HepG2 (cell line): ENCODE data around the gene PPHLN1. TPM values are rescaled to one million over a fixed set of nuclear protein-coding genes. Genes with fewer than 3 reads are reported as not detected.

Experiments used
- ATAC-seq: fragments of 200-7000 bp; cut with Tn5 transposase; 3 replicates; pipeline ENCODE4 v1.9.1; 2020; ENCODE audit warnings: mild to moderate bottlenecking, moderate library complexity
- BruUV-seq: library from RNA; stranded (reverse); fragments of 400-500 nt; replicated peaks from 2 replicates; lab custom pipeline; 2021; lab: Mats Ljungman, UMichigan
- CTCF ChIA-PET: fragments of 300-600 bp; formaldehyde crosslinking; extraction: SDS; loops from one replicate; lab custom pipeline; 2021; ENCODE audit warnings: low total read pairs, inconsistent platforms, low intra/inter-chr PET ratio; lab: Yijun Ruan, JAX
- POLR2A ChIA-PET: fragments of 350-600 bp; sonication (Branson Sonifier 250); formaldehyde crosslinking; loops from one replicate; lab custom pipeline; 2020; ENCODE audit warnings: antibody characterized with exemption, inconsistent platforms; lab: Yijun Ruan, JAX
- DNase-seq: peaks from one replicate; pipeline ENCODE4 v3.0.0-alpha.2; 2015; ENCODE audit warnings: low spot score
- FAIRE-seq: peaks from 3 replicates; lab custom pipeline; 2011; peaks lifted over from hg19 to GRCh38; lab: Jason Lieb, UNC
- H2AFZ ChIP-seq: one replicate; pipeline ENCODE4 v1.6.1; 2011; ENCODE audit warnings: low read length, inconsistent platforms
- H3K27ac ChIP-seq: fragments of 300-600 bp; 3 replicates; pipeline ENCODE4 v1.8.0; 2011; ENCODE audit warnings: mixed run types, mild to moderate bottlenecking, mixed read lengths, low read length, inconsistent platforms; ENCODE audit not compliant: insufficient read depth; ENCODE audit errors: extremely low read length
- H3K27me3 ChIP-seq, 2 experiments: fragments of 200-600 bp in 1 of 2; 2 replicates in 1 of 2; 3 replicates in 1 of 2; pipeline versions ENCODE4 v1.6.0 to v1.8.0; 2011; ENCODE audit warnings: low read length in 2 of 2, mild to moderate bottlenecking in 2 of 2, moderate library complexity in 2 of 2, inconsistent platforms in 1 of 2; ENCODE audit not compliant: insufficient read depth in 2 of 2, control insufficient read depth in 1 of 2
- H3K36me3 ChIP-seq, 2 experiments: fragments of 200-600 bp in 1 of 2; replicated peaks in 1 of 2; 2 replicates in 1 of 2; 3 replicates in 1 of 2; pipeline versions ENCODE4 v1.5.1 to v1.8.0; 2011; ENCODE audit warnings: low read length in 2 of 2, inconsistent platforms in 1 of 2; ENCODE audit not compliant: insufficient read depth in 2 of 2, control insufficient read depth in 1 of 2
- H3K4me1 ChIP-seq: 2 replicates; pipeline ENCODE4 v1.5.1; 2012; ENCODE audit warnings: low read length, inconsistent platforms; ENCODE audit not compliant: insufficient read depth
- H3K4me2 ChIP-seq: 2 replicates; pipeline ENCODE4 v1.6.0; 2011; ENCODE audit warnings: low read depth, low read length, inconsistent platforms
- H3K4me3 ChIP-seq, 3 experiments: fragments of 200-600 bp in 1 of 3; sonication (generic), shearing (Covaris generic) in 1 of 3; replicated peaks in 1 of 3; 2 replicates each; pipeline ENCODE4 v1.5.1; 2011 to 2016; ENCODE audit warnings: low read length in 3 of 3, inconsistent platforms in 2 of 3, low read depth in 2 of 3, mild to moderate bottlenecking in 2 of 3, control low read depth in 1 of 3, mixed read lengths in 1 of 3; ENCODE audit not compliant: insufficient read depth in 1 of 3
- H3K79me2 ChIP-seq: one replicate; pipeline ENCODE4 v1.6.1; 2011; ENCODE audit warnings: low read length, inconsistent platforms; ENCODE audit not compliant: insufficient read depth
- H3K9ac ChIP-seq: 2 replicates; pipeline ENCODE4 v1.6.0; 2011; ENCODE audit warnings: mild to moderate bottlenecking, low read depth, low read length, inconsistent platforms; ENCODE audit not compliant: insufficient read depth
- H3K9me3 ChIP-seq: 2 replicates; pipeline ENCODE4 v1.5.1; 2012; ENCODE audit warnings: mild to moderate bottlenecking, low read length
- H4K20me1 ChIP-seq: 2 replicates; pipeline ENCODE4 v1.6.0; 2011; ENCODE audit warnings: inconsistent platforms, mild to moderate bottlenecking, low read length, moderate library complexity; ENCODE audit not compliant: insufficient read depth
- DRAP1 ChIP-seq: IDR thresholded peaks from 2 replicates; pipeline ENCODE4 v1.6.1; 2016; ENCODE audit warnings: missing genetic modification reagents, missing compliant biosample characterization
- KLF6 ChIP-seq: IDR thresholded peaks from 2 replicates; pipeline ENCODE4 v1.8.0; 2016; ENCODE audit warnings: missing biosample characterization, missing genetic modification reagents
- MEIS1 ChIP-seq: sonication (generic); formaldehyde crosslinking; IDR thresholded peaks from 2 replicates; pipeline ENCODE4 v1.9.0; 2021; ENCODE audit warnings: mild to moderate bottlenecking, missing genetic modification reagents, moderate library complexity, borderline replicate concordance
- SMC3 ChIP-seq: IDR thresholded peaks from 2 replicates; pipeline ENCODE4 v1.6.1; 2011; ENCODE audit warnings: low read length, improper control_type of control experiment
- TFE3 ChIP-seq: IDR thresholded peaks from 2 replicates; pipeline ENCODE4 v1.6.1; 2016
- ZHX1 ChIP-seq: sonication (generic); formaldehyde crosslinking; IDR thresholded peaks from 2 replicates; pipeline ENCODE4 v1.8.1; 2022; ENCODE audit warnings: low read depth, mild to moderate bottlenecking, missing genetic modification reagents
- ZNF607 ChIP-seq: sonication (generic); formaldehyde crosslinking; IDR thresholded peaks from 2 replicates; pipeline ENCODE4 v1.5.1; 2020; ENCODE audit warnings: missing genetic modification reagents, mild to moderate bottlenecking, borderline replicate concordance
- ZNF724P ChIP-seq: sonication (generic); formaldehyde crosslinking; IDR thresholded peaks from 2 replicates; pipeline ENCODE4 v1.8.0; 2022; ENCODE audit warnings: missing genetic modification reagents, borderline replicate concordance
- ZNF777 ChIP-seq: sonication (generic); formaldehyde crosslinking; IDR thresholded peaks from 2 replicates; pipeline ENCODE4 v1.4.0; 2020; ENCODE audit warnings: missing genetic modification reagents
- WGBS: methylation state at CpG from one replicate; pipeline ENCODE4 v1.1.6; 2017; ENCODE audit warnings: low lambda C conversion rate; 5-methylcytosine and 5-hydroxymethylcytosine counted together
- in situ Hi-C: cut with HindIII; loops from 2 replicates; pipeline ENCODE4 v1.10.0; 2017; ENCODE audit warnings: low pct_unique_long_range_greater_than_20kb; ENCODE audit not compliant: extremely low pct_ligation_motif_present
- intact Hi-C: fragments of 100-400 bp; cut with micrococcal nuclease; formaldehyde crosslinking; loops from one replicate; pipeline ENCODE4 v1.10.0; 2022; ENCODE audit not compliant: unreplicated experiment
- polyA plus RNA-seq, 8 experiments: library from polyadenylated mRNA; depleted of rRNA in 3 of 8; stranded (reverse) in 7 of 8; unstranded in 1 of 8; fragments of >200 nt; fragmentation: Illumina TruSeq in 4 of 8; extraction: Trizol in 4 of 8; gene quantifications; 2 replicates each; pipeline versions ENCODE4 v1.2.1 to v1.2.3, GENCODE V29; 2011 to 2016; ENCODE audit warnings: low read depth in 4 of 8, missing spikeins in 1 of 8, mixed read lengths in 1 of 8; ENCODE audit not compliant: insufficient read depth in 1 of 8
- total RNA-seq, 5 experiments: library from RNA; depleted of rRNA; stranded (reverse); fragments of >200 nt; fragmentation: Illumina TruSeq; extraction: Trizol; gene quantifications; 2 replicates each; pipeline ENCODE4 v1.2.3, GENCODE V29; 2016; ENCODE audit warnings: low read depth in 1 of 5
- TF ChIP-seq, protein P1 (sequence below), 2 experiments: fragments of 450-650 bp in 1 of 2; sonication (generic) in 1 of 2; formaldehyde crosslinking in 1 of 2; IDR thresholded peaks; 2 replicates each; pipeline versions ENCODE4 v1.6.1 to v1.8.0; 2016 to 2022; ENCODE audit warnings: antibody characterized with exemption in 1 of 2, mild to moderate bottlenecking in 1 of 2, missing genetic modification reagents in 1 of 2

Gene PPHLN1
- total and polyA plus RNA-seq, 2 of the 13 experiments (the other 11 are each of a cell fraction or from before 2014, with no cell fraction given): 43.4 to 66.0 TPM

- H3K4me1 ChIP-seq: no peaks in the 10 kb centered on the region
- POLR2A ChIA-PET: no interaction called here
- in situ Hi-C loops: no loop called here
- no TSS peak for BruUV-seq
- no peak overlapping the region for H3K27ac ChIP-seq
- no peak overlapping the region for H3K4me2 ChIP-seq
- H3K4me3 ChIP-seq: no peak overlapping the region
- no peak for FAIRE-seq
- H2AFZ ChIP-seq: no peak overlapping the region
- no peak overlapping the region for H3K9ac ChIP-seq
- DNase-seq: no peak
- ATAC-seq: no peak
- intact Hi-C loops: no loop called here
- WGBS: 35% methylated on average over 3 of the region's 3 CpGs
- H3K27me3 ChIP-seq: peaks cover 0 to 6% of the 10 kb centered on the region in 2 experiments; a peak in 2 of 5 replicates
- H3K79me2 ChIP-seq: no peaks in the 10 kb centered on the region
- no peaks in the 10 kb centered on the region for H4K20me1 ChIP-seq
- no peaks in the 10 kb centered on the region for H3K36me3 ChIP-seq
- CTCF ChIA-PET: no interaction called here
- H3K9me3 ChIP-seq: no peaks in the 10 kb centered on the region
- TF ChIP-seq TFE3: no peak
- no peak for TF ChIP-seq DRAP1 (CRISPR knock-in tag)
- no peak for TF ChIP-seq ZNF777 (CRISPR knock-in tag)
- TF ChIP-seq, protein P1, sequence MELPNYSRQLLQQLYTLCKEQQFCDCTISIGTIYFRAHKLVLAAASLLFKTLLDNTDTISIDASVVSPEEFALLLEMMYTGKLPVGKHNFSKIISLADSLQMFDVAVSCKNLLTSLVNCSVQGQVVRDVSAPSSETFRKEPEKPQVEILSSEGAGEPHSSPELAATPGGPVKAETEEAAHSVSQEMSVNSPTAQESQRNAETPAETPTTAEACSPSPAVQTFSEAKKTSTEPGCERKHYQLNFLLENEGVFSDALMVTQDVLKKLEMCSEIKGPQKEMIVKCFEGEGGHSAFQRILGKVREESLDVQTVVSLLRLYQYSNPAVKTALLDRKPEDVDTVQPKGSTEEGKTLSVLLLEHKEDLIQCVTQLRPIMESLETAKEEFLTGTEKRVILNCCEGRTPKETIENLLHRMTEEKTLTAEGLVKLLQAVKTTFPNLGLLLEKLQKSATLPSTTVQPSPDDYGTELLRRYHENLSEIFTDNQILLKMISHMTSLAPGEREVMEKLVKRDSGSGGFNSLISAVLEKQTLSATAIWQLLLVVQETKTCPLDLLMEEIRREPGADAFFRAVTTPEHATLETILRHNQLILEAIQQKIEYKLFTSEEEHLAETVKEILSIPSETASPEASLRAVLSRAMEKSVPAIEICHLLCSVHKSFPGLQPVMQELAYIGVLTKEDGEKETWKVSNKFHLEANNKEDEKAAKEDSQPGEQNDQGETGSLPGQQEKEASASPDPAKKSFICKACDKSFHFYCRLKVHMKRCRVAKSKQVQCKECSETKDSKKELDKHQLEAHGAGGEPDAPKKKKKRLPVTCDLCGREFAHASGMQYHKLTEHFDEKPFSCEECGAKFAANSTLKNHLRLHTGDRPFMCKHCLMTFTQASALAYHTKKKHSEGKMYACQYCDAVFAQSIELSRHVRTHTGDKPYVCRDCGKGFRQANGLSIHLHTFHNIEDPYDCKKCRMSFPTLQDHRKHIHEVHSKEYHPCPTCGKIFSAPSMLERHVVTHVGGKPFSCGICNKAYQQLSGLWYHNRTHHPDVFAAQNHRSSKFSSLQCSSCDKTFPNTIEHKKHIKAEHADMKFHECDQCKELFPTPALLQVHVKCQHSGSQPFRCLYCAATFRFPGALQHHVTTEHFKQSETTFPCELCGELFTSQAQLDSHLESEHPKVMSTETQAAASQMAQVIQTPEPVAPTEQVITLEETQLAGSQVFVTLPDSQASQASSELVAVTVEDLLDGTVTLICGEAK (IDR thresholded peaks at IDR 0.05): no peak
- TF ChIP-seq, protein P1 (CRISPR knock-in tag; IDR thresholded peaks at IDR 0.05): no peak
- no peak for TF ChIP-seq MEIS1
- no peak for TF ChIP-seq SMC3
- TF ChIP-seq ZNF724P (CRISPR knock-in tag): no peak
- TF ChIP-seq ZNF607 (CRISPR knock-in tag): no peak
- TF ChIP-seq ZHX1: no peak
- no peak for TF ChIP-seq KLF6 (CRISPR knock-in tag)
Observed at GRCh38 chr12:42468921-42469320, 143.0 kb downstream of the PPHLN1 start.
